Tibial nerve (tissue), 4 donors: ENCODE results near the gene SPOCK1.
A peak's percentile ranks its signal among the peaks of the same experiment; 100 is the strongest.

Source experiments
- EP300 ChIP-seq, 2 donors: sonication (generic); formaldehyde crosslinking; IDR thresholded peaks; one replicate each; pipeline ENCODE4 v1.6.1; 2017; ENCODE audit warnings: antibody characterized with exemption in 2 of 2, mild to moderate bottlenecking in 1 of 2
- POLR2A ChIP-seq, 2 donors: fragments of 450-650 bp; IDR thresholded peaks; one replicate each; pipeline ENCODE4 v1.6.1; 2017; ENCODE audit warnings: antibody characterized with exemption in 2 of 2, mild to moderate bottlenecking in 2 of 2, moderate library complexity in 2 of 2
- TF ChIP-seq, protein P1 (sequence below), 5 experiments: fragments of 200-600 bp in 3 of 5; fragments of 450-650 bp in 2 of 5; sonication (generic) in 3 of 5; IDR thresholded peaks; one replicate each; pipeline ENCODE4 v1.5.1; 2016 to 2019; ENCODE audit warnings: antibody characterized with exemption in 5 of 5, mild to moderate bottlenecking in 3 of 5, moderate library complexity in 2 of 5

DNA sequence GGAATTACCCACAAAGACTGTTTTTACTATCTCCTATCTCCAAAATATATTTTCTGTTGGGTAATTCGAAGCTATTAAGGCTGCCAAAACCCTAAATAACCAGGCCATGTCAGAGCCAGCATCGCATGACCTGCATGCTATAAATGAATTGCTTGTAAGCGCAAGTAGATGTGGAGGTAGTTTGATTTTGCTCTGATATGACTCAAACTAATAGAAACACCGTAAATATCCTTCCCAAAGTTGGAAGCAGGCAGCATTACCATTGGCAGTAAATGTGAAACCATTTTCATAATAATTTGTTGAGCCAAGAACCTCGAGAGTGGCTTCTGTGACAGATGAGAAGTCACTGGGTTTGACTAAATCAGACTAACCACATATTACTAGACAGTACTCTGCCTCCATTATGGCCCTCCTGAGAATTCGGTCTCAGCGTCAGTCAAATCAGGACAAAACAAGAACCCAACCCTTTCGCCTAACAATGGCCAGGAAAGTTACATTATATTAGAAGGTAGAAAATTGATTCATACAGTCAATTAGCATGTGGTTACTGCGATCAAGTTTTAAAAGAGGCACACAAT, 289.8 kb downstream of the SPOCK1 start:
- TF ChIP-seq, protein P1, sequence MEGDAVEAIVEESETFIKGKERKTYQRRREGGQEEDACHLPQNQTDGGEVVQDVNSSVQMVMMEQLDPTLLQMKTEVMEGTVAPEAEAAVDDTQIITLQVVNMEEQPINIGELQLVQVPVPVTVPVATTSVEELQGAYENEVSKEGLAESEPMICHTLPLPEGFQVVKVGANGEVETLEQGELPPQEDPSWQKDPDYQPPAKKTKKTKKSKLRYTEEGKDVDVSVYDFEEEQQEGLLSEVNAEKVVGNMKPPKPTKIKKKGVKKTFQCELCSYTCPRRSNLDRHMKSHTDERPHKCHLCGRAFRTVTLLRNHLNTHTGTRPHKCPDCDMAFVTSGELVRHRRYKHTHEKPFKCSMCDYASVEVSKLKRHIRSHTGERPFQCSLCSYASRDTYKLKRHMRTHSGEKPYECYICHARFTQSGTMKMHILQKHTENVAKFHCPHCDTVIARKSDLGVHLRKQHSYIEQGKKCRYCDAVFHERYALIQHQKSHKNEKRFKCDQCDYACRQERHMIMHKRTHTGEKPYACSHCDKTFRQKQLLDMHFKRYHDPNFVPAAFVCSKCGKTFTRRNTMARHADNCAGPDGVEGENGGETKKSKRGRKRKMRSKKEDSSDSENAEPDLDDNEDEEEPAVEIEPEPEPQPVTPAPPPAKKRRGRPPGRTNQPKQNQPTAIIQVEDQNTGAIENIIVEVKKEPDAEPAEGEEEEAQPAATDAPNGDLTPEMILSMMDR (IDR thresholded peaks at IDR 0.05) = no peak
- TF ChIP-seq POLR2A (IDR thresholded peaks at IDR 0.05) = no peak
- peak in 1 of 2 donors; percentile 28 for TF ChIP-seq EP300 (IDR thresholded peaks at IDR 0.05)
